B cell (primary cell): ENCODE results near the gene DPH6.

ENCODE experiments used
- CTCF ChIP-seq: fragments of 200-600 bp; IDR thresholded peaks from one replicate; pipeline ENCODE4 v1.8.0; 2022; ENCODE audit warnings: antibody characterized with exemption, mild to moderate bottlenecking
- EZH2 ChIP-seq: IDR thresholded peaks from 2 replicates; pipeline ENCODE4 v1.6.1; 2012; ENCODE audit warnings: borderline replicate concordance, low read depth, mild to moderate bottlenecking, moderate library complexity, low read length; ENCODE audit not compliant: insufficient read depth, poor library complexity, severe bottlenecking

- TF ChIP-seq CTCF (no peak), EZH2 (no peak)
Measured at GRCh38 chr15:35565901-35566300, 19.9 kb upstream of the DPH6 start.
